Nephron progenitor cell (in vitro differentiated cells): Measurements from ENCODE around the gene PEA15.
A peak's percentile ranks its signal among the peaks of the same experiment; 100 is the strongest.

ENCODE experiments used
- DNase-seq: peaks from one replicate; pipeline ENCODE4 v3.0.0; 2021
- H3K27ac Mint-ChIP-seq: 2 replicates; pipeline ENCODE4 v1.8.0; 2021; ENCODE audit warnings: mild to moderate bottlenecking, moderate library complexity, mixed read lengths
- H3K27me3 Mint-ChIP-seq: 2 replicates; pipeline ENCODE4 v1.8.0; 2021; ENCODE audit warnings: mild to moderate bottlenecking, low read depth, mixed read lengths; ENCODE audit not compliant: poor library complexity
- H3K36me3 Mint-ChIP-seq: 2 replicates; pipeline ENCODE4 v1.8.0; 2021; ENCODE audit warnings: low read depth, mixed read lengths
- H3K4me1 Mint-ChIP-seq: 2 replicates; pipeline ENCODE4 v1.8.0; 2021; ENCODE audit warnings: mixed read lengths
- H3K4me3 Mint-ChIP-seq: 2 replicates; pipeline ENCODE4 v1.8.0; 2021; ENCODE audit warnings: mild to moderate bottlenecking, moderate library complexity, mixed read lengths
- H3K9me3 Mint-ChIP-seq: 2 replicates; pipeline ENCODE4 v1.8.0; 2021; ENCODE audit warnings: mild to moderate bottlenecking, moderate library complexity, mixed read lengths
- CTCF ChIP-seq: fragments of 200-600 bp; sonication (generic); IDR thresholded peaks from 2 replicates; pipeline ENCODE4 v1.5.0; 2021; ENCODE audit warnings: antibody characterized with exemption

PEA15 gene

GRCh38 chr1:160247053-160247452 is 41.9 kb downstream of the PEA15 start:
- Mint-ChIP-seq H3K27ac (no peak overlapping the region), H3K4me1 (peaks cover 33% of the 10 kb centered on the region), H3K9me3 (no peaks in the 10 kb centered on the region), H3K27me3 (no peaks in the 10 kb centered on the region), H3K4me3 (no peak overlapping the region), H3K36me3 (peaks cover 43% of the 10 kb centered on the region)
- DNase-seq: no peak
- TF ChIP-seq CTCF: no peak

- DNase-seq: no peak
- Mint-ChIP-seq H3K27ac (peak overlapping the region; percentile 91), H3K27me3 (no peaks in the 10 kb centered on the region), H3K9me3 (no peaks in the 10 kb centered on the region), H3K36me3 (peaks cover 51% of the 10 kb centered on the region), H3K4me3 (no peak overlapping the region), H3K4me1 (peaks cover 38% of the 10 kb centered on the region)
- TF ChIP-seq CTCF: no peak
Measured at GRCh38 chr1:160251011-160251410, 45.8 kb downstream of the PEA15 start.

- Mint-ChIP-seq H3K4me3 (no peak overlapping the region), H3K27ac (peak overlapping the region; percentile 18), H3K9me3 (no peaks in the 10 kb centered on the region)
Measured at GRCh38 chr1:160251687-160252526, 46.7 kb downstream of the PEA15 start.

GRCh38 chr1:160255781-160256300 is 50.7 kb downstream of the PEA15 start:
- Mint-ChIP-seq H3K27me3 (no peaks in the 10 kb centered on the region), H3K4me1 (peaks cover 68% of the 10 kb centered on the region), H3K9me3 (peaks cover 4% of the 10 kb centered on the region), H3K36me3 (peaks cover 56% of the 10 kb centered on the region), H3K27ac (no peak overlapping the region), H3K4me3 (no peak overlapping the region)
- no peak for TF ChIP-seq CTCF
- DNase-seq: no peak

More at GRCh38 chr1:160251687-160252526, 46.7 kb downstream of the PEA15 start:
- peak; percentile 53 for DNase-seq
- H3K27me3 Mint-ChIP-seq: no peaks in the 10 kb centered on the region
- H3K4me1 Mint-ChIP-seq: peaks cover 37% of the 10 kb centered on the region
- peaks cover 51% of the 10 kb centered on the region for H3K36me3 Mint-ChIP-seq
- TF ChIP-seq CTCF: peak; percentile 62

- no peak for DNase-seq
- H3K36me3 Mint-ChIP-seq: peaks cover 49% of the 10 kb centered on the region
- peaks cover 4% of the 10 kb centered on the region for H3K9me3 Mint-ChIP-seq
- no peak overlapping the region for H3K27ac Mint-ChIP-seq
- H3K4me3 Mint-ChIP-seq: no peak overlapping the region
- H3K4me1 Mint-ChIP-seq: peaks cover 64% of the 10 kb centered on the region
- TF ChIP-seq CTCF: no peak
- no peaks in the 10 kb centered on the region for H3K27me3 Mint-ChIP-seq
Measured at GRCh38 chr1:160256396-160257046, 51.3 kb downstream of the PEA15 start.
